HG03103 (cell line): ENCODE data around the gene IL26.

Experiments used
- ATAC-seq: cut with Tn5 transposase; IDR thresholded peaks from one replicate; pipeline ENCODE4 v1.9.1; 2021; ENCODE audit warnings: low read depth; ENCODE audit not compliant: unreplicated experiment

Gene IL26

GRCh38 chr12:68225576-68226476, at the start of gene IL26:
IL26 (minus strand) TSS chr12:68225810; CDS start chr12:68225756, 54 bp downstream.
- no peak for ATAC-seq

- no peak for ATAC-seq
Observed at GRCh38 chr12:68272732-68273131, 47.1 kb upstream of the IL26 start.

- no peak for ATAC-seq
Observed at GRCh38 chr12:68271346-68271745, 45.7 kb upstream of the IL26 start.

GRCh38 chr12:68270358-68270757, 44.7 kb upstream of the IL26 start:
- ATAC-seq: no peak

- no peak for ATAC-seq
Observed at GRCh38 chr12:68269779-68270178, 44.2 kb upstream of the IL26 start.

GRCh38 chr12:68268967-68269366, 43.4 kb upstream of the IL26 start:
- no peak for ATAC-seq

- no peak for ATAC-seq
Observed at GRCh38 chr12:68267892-68268396, 42.3 kb upstream of the IL26 start.

GRCh38 chr12:68264857-68265256, 39.2 kb upstream of the IL26 start:
- ATAC-seq: no peak

GRCh38 chr12:68264158-68264855, 38.7 kb upstream of the IL26 start:
- no peak for ATAC-seq

- no peak for ATAC-seq
Observed at GRCh38 chr12:68263366-68263765, 37.8 kb upstream of the IL26 start.

GRCh38 chr12:68261896-68262295, 36.3 kb upstream of the IL26 start:
- no peak for ATAC-seq

- no peak for ATAC-seq
Observed at GRCh38 chr12:68260153-68260552, 34.5 kb upstream of the IL26 start.

GRCh38 chr12:68259318-68259940, 33.8 kb upstream of the IL26 start:
- no peak for ATAC-seq

- no peak for ATAC-seq
Observed at GRCh38 chr12:68253504-68253903, 27.9 kb upstream of the IL26 start, which contains the start of gene IL22. IL22 (minus strand) TSS chr12:68253604; CDS start chr12:68253448, 156 bp downstream.

GRCh38 chr12:68252077-68252476, 26.5 kb upstream of the IL26 start:
- no peak for ATAC-seq

- ATAC-seq: no peak
Observed at GRCh38 chr12:68250454-68250853, 24.8 kb upstream of the IL26 start.

GRCh38 chr12:68247785-68248184, 22.2 kb upstream of the IL26 start:
- ATAC-seq: no peak

- ATAC-seq: no peak
Observed at GRCh38 chr12:68246350-68246749, 20.7 kb upstream of the IL26 start.

GRCh38 chr12:68245180-68246021, 19.8 kb upstream of the IL26 start:
- ATAC-seq: no peak

GRCh38 chr12:68242777-68243176, 17.2 kb upstream of the IL26 start:
- no peak for ATAC-seq
